Measurements from ENCODE around the gene GORASP2.

GORASP2 gene

DNA sequence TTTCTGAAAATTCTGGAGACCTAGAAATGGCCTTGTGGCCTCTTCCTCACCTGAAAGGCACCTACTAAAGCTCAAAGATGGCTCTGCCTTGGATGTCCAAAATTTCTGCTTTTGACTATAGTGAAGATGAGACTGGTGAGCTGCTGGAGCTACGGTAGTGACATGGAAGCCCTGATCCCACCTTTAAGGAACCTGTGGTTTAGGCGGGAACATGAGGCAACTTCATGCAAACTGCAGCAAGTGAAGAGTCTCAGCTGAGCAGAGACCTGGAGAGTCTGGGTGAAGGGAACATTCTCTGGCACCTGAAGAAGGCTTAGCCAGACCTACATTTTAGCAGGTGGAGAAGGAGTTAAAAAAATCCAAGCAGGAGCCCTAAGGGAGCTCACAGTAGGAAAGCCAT lies 40.0 kb downstream of the GORASP2 start:
- peaks cover 42% of the 10 kb centered on the region for H3K36me3 ChIP-seq (ENCODE audit: control insufficient read depth, insufficient read depth, low read length, severe bottlenecking)
- H3K27me3 ChIP-seq (replicated peaks; ENCODE audit: control insufficient read depth, insufficient read depth, low read length) = no peaks in the 10 kb centered on the region
- no peaks in the 10 kb centered on the region for H3K9me3 ChIP-seq (ENCODE audit: control insufficient read depth, low read length)
- H3K4me3 ChIP-seq (ENCODE audit: low read length) = no peak overlapping the region
- H3K9ac ChIP-seq (ENCODE audit: low read length) = no peak overlapping the region
- peaks cover 19% of the 10 kb centered on the region for H3K4me1 ChIP-seq (ENCODE audit: control insufficient read depth, insufficient read depth, low read length)
- no peak for DNase-seq (ENCODE audit: low read depth)

DNA sequence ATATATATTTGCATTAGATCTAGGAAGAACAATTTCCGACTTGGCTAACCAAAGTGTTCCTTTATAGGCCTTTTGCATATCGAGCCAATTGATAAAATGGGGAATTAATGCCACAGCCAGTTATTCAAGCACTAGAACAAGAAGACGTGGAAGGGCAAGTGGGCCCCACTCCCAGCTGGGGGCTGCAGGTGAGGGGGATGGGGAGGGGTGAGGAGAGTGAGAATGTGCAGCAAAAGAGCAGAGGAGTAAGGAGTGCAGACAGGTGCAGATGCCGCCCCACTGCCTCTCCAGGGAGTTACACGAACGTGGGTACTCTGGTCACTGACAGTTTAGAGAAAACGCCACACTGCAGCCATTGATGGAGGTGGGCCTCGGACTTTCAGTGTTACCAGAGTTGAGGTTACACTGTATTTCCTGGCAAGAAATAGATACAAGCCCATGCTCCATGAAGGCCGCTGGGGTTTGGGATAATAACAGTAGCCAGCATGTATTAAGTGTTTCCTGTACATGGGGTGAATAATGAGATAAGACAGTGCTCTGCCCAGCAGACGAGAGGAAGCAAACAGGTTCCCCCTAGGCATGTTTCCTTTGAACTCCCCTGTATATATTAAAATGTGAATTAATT lies 40.9 kb downstream of the GORASP2 start:
- Histone ChIP-seq H3K36me3 (ENCODE audit: control insufficient read depth, insufficient read depth, low read length, severe bottlenecking) (peaks cover 33% of the 10 kb centered on the region), H3K27me3 (replicated peaks; ENCODE audit: control insufficient read depth, insufficient read depth, low read length) (no peaks in the 10 kb centered on the region), H3K9me3 (ENCODE audit: control insufficient read depth, low read length) (no peaks in the 10 kb centered on the region), H3K9ac (ENCODE audit: low read length) (no peak overlapping the region), H3K4me1 (ENCODE audit: control insufficient read depth, insufficient read depth, low read length) (peaks cover 22% of the 10 kb centered on the region), H3K4me3 (ENCODE audit: low read length) (no peak overlapping the region)
- no peak for DNase-seq (ENCODE audit: low read depth)

DNA sequence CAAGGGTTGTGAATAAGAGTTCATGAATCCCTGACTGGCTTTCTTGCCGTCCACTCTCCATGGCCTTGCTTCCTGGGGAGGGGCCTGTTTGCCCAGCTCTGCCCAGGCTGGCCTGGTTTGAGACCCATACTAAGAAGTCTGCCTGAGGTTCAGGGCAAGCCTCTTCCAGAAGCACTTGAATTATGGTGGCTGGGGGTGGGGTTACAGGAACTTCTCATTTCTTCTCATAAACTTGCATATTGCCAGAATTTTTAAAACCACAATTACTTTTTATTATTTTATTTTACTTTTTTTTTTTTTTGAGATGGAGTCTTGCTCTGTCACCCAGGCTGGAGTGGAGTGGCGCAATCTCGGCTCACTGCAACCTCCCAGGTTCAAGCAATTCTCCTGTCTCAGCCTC lies 42.0 kb downstream of the GORASP2 start:
- Histone ChIP-seq H3K9ac (ENCODE audit: low read length) (no peak overlapping the region), H3K9me3 (ENCODE audit: control insufficient read depth, low read length) (no peaks in the 10 kb centered on the region), H3K4me3 (ENCODE audit: low read length) (no peak overlapping the region), H3K4me1 (ENCODE audit: control insufficient read depth, insufficient read depth, low read length) (peaks cover 22% of the 10 kb centered on the region), H3K36me3 (ENCODE audit: control insufficient read depth, insufficient read depth, low read length, severe bottlenecking) (peaks cover 22% of the 10 kb centered on the region), H3K27me3 (replicated peaks; ENCODE audit: control insufficient read depth, insufficient read depth, low read length) (no peaks in the 10 kb centered on the region)
- DNase-seq (ENCODE audit: low read depth) = no peak

DNA sequence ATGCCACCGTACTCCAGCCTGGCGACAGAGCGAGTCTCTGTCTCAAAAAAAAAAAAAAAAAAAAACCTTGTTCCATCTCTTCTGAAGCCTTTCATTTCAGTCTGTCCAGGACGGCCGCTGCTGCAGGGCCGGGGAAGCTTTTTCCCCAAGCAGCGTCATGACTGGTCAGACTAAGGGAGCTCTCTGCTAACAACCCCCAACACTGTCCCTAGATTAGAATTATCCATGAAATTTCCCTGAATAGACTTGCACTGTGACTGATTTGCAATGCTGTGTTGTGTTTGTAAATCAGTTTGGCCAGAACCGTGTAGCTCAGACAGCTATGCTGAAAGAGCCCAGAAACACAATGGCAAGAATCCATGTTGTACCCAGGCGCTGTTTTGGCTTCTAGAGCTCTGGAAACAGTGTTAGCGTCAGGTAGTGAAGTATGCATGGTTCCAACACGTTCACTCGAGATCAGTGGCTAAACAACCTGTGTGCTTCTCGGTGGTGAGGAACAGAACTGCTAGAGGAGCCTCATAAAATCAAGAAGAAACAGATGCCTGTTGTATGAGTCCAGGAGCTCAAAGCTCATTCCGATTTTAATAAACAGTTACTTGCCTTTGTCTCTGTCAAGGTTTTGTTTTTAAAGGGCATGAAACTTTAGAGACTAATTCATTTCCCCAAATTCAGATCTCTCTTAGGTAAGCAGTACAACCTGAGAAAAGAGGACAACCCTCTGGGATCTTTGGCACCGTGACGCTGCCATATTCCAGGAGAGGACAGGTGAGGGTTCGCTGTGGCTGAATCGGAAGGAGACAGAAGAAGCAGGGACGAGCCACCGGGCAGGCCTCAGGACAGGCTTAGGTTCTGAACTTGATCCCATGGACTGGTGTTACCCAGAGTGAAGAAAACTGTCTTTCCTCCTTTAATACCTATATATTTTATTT lies 43.5 kb downstream of the GORASP2 start:
- Histone ChIP-seq H3K4me3 (ENCODE audit: low read length) (peak overlapping the region; percentile 89), H3K27me3 (replicated peaks; ENCODE audit: control insufficient read depth, insufficient read depth, low read length) (no peaks in the 10 kb centered on the region), H3K9me3 (ENCODE audit: control insufficient read depth, low read length) (no peaks in the 10 kb centered on the region), H3K9ac (ENCODE audit: low read length) (peak overlapping the region; percentile 95), H3K36me3 (ENCODE audit: control insufficient read depth, insufficient read depth, low read length, severe bottlenecking) (peaks cover 8% of the 10 kb centered on the region), H3K4me1 (ENCODE audit: control insufficient read depth, insufficient read depth, low read length) (peaks cover 12% of the 10 kb centered on the region)
- DNase-seq (ENCODE audit: low read depth) = no peak

DNA sequence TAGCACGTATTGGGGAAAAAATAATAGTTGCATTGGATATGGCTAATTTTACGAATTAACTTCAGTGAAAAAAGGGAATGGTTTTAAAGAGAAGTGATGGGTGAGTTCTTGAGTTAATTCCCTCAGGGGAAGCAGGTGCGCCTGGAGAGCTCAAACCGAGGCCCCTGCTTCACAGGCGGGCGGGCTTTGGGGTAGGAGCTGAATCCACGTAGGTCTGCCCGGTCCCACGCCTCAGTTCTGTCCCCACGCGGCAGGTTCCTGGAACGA lies 44.1 kb downstream of the GORASP2 start:
- peak overlapping the region; percentile 95 for H3K9ac ChIP-seq (ENCODE audit: low read length)
- H3K36me3 ChIP-seq (ENCODE audit: control insufficient read depth, insufficient read depth, low read length, severe bottlenecking) = peaks cover 2% of the 10 kb centered on the region
- DNase-seq (ENCODE audit: low read depth) = no peak
- no peaks in the 10 kb centered on the region for H3K27me3 ChIP-seq (replicated peaks; ENCODE audit: control insufficient read depth, insufficient read depth, low read length)
- H3K4me1 ChIP-seq (ENCODE audit: control insufficient read depth, insufficient read depth, low read length) = peaks cover 9% of the 10 kb centered on the region
- H3K9me3 ChIP-seq (ENCODE audit: control insufficient read depth, low read length) = no peaks in the 10 kb centered on the region
- H3K4me3 ChIP-seq (ENCODE audit: low read length) = peak overlapping the region; percentile 89

DNA sequence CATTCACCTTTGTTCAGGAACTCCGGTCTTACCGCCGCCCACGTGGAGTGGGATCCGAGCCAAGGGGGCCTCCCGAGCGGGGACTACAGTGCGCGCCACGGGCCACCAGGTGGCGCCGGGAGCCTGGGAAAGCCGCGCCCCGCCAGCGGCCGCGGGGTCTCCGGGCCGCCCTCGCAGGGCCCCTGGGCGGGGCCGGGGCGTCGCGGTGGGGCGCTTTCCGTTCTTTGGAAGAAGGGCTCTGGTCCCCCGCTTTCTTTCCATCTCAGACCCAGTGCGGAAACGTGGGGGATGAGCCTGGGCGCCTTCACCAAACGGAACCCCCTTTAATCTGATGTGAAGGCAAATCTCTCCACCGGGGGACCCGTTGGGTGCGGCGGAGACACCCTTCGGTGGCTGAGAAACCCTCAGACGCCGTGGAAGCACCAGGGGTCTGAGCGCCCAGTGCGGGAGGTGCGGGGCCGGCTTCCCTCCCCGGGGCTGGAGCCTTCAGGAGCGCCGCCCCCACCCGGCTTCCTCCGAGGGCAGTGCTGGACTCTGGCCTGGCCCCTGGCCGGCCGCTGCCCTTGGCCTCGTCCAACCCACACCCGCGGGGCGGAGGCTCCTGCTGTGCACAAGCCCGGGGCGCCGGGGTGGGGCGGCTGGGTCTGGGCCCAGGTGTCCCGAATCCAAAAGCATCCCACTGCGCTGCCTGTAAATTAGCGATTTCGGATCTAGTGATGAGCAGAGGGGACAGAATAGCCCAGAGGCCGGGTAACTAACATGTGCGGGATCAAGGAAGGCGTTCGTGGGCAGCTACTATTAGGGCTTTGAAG lies 44.6 kb downstream of the GORASP2 start:
- peaks cover under 1% of the 10 kb centered on the region for H3K36me3 ChIP-seq (ENCODE audit: control insufficient read depth, insufficient read depth, low read length, severe bottlenecking)
- H3K27me3 ChIP-seq (replicated peaks; ENCODE audit: control insufficient read depth, insufficient read depth, low read length) = no peaks in the 10 kb centered on the region
- DNase-seq (ENCODE audit: low read depth) = peak; percentile 93
- H3K9ac ChIP-seq (ENCODE audit: low read length) = peak overlapping the region; percentile 95
- H3K9me3 ChIP-seq (ENCODE audit: control insufficient read depth, low read length) = no peaks in the 10 kb centered on the region
- peaks cover 9% of the 10 kb centered on the region for H3K4me1 ChIP-seq (ENCODE audit: control insufficient read depth, insufficient read depth, low read length)
- peak overlapping the region; percentile 89 for H3K4me3 ChIP-seq (ENCODE audit: low read length)

DNA sequence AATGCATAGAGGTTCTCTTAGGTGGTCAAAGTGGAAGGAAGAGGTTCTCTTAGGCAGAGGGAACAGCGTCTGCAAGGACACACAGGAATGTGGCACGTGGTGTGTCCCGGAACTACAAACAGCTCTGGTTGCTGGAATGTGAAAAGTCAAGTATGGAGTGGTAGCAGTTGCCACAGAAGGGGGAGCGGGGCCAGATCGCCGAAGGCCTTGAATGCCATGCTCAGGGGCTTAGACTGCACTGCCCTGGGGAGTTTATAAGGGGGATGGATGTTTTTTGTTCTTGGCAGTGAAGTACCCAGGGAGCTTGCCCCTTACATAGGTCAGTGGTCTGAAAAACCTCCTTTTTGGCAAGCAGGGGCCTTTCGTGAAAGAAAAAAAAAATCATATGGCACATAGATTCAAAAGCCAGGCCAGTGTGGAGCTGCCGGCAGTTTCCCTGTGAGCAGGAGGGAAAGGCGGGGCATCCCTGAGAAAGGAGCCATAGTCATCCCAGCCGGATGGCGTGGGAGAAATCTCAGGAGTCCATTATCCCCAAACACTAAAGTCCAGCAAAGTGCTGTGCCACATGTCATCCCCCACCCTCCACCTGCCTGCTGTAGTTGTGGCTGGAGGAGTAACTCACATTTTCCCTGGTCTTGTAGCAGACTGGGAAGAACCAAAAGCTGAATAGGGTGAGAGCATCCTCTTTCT lies 45.4 kb downstream of the GORASP2 start:
- Histone ChIP-seq H3K9me3 (ENCODE audit: control insufficient read depth, low read length) (no peaks in the 10 kb centered on the region), H3K4me1 (ENCODE audit: control insufficient read depth, insufficient read depth, low read length) (peaks cover 9% of the 10 kb centered on the region), H3K4me3 (ENCODE audit: low read length) (peak overlapping the region; percentile 89), H3K27me3 (replicated peaks; ENCODE audit: control insufficient read depth, insufficient read depth, low read length) (no peaks in the 10 kb centered on the region), H3K9ac (ENCODE audit: low read length) (peak overlapping the region; percentile 95), H3K36me3 (ENCODE audit: control insufficient read depth, insufficient read depth, low read length, severe bottlenecking) (no peaks in the 10 kb centered on the region)
- no peak for DNase-seq (ENCODE audit: low read depth)

DNA sequence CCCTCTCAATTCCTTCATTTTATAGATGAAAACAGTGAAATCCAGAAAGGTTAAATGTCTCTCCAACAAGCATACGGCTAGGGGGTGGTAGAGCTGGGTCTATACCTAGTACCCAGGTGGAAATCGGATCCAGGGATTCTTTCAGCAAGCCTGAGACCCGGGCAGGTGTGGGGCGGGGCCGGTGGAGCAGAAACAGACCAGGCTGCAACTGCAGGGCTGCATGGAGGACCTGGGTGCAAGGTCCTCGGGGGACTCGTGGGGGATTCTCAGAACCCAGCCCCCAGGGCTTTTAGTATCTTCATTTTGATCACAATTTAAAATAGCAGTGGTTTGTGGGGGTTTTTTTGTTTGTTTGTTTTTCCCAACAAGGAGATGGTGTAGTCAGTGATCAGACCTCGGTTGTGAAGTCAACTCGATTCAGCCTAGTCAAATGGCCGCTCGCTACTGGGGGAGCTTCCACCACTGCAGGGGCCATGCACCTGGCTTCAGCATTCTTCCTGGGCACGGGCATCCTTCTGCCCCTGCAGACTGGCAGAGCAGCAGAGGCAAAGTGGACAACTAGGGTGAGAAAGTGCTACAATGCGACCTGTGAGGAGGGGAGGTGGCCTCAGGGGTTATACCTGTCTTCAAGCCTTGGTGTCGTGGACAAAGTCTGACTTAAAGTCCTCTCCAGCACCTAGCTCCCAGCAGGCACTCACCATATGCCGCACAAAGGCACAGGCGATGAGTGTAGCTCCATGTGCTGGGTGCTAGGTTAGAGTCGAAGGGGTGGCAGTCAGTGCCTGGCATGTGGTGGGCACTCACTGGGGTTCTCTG lies 46.3 kb downstream of the GORASP2 start:
- Histone ChIP-seq H3K9ac (ENCODE audit: low read length) (no peak overlapping the region), H3K9me3 (ENCODE audit: control insufficient read depth, low read length) (no peaks in the 10 kb centered on the region), H3K36me3 (ENCODE audit: control insufficient read depth, insufficient read depth, low read length, severe bottlenecking) (no peaks in the 10 kb centered on the region), H3K4me3 (ENCODE audit: low read length) (no peak overlapping the region), H3K4me1 (ENCODE audit: control insufficient read depth, insufficient read depth, low read length) (peaks cover 9% of the 10 kb centered on the region), H3K27me3 (replicated peaks; ENCODE audit: control insufficient read depth, insufficient read depth, low read length) (no peaks in the 10 kb centered on the region)
- DNase-seq (ENCODE audit: low read depth) = no peak

DNA sequence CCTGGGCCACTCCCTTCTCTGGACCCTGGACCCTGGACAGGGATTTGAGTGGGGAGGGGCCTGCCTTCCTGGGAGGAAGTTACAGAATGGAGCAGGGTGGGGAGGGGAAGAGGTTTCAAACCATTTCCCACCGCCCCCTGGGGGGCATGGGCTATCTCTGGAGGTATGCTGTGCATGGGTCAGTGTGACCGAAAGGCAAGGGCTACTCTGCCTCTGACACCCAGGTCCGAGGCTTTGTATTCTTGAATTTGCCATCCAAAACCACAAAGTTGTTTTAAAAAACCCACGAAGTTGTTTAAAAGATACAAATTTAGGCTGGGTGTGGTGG lies 46.9 kb downstream of the GORASP2 start:
- Histone ChIP-seq H3K4me1 (ENCODE audit: control insufficient read depth, insufficient read depth, low read length) (peaks cover 9% of the 10 kb centered on the region), H3K36me3 (ENCODE audit: control insufficient read depth, insufficient read depth, low read length, severe bottlenecking) (no peaks in the 10 kb centered on the region), H3K4me3 (ENCODE audit: low read length) (no peak overlapping the region), H3K27me3 (replicated peaks; ENCODE audit: control insufficient read depth, insufficient read depth, low read length) (no peaks in the 10 kb centered on the region), H3K9me3 (ENCODE audit: control insufficient read depth, low read length) (no peaks in the 10 kb centered on the region), H3K9ac (ENCODE audit: low read length) (no peak overlapping the region)
- no peak for DNase-seq (ENCODE audit: low read depth)

DNA sequence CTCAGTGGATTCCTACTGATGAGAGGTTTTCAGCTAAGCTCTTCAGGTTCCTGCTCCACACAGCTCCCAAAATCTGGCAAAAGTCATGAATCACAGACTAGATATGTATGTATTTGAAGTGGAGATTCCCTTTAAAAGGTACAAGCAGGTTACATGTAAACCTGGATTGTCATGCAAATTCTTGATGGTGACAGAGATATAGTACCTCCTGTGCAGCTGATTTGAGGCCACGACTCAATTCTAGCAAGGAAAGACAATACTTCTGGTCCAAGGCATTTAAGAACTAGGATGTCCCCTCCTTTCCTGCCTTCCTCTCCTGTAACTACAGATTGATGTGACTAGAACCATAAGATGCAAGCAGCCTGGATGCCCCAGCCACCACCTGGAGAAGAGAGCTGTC lies 55.0 kb downstream of the GORASP2 start:
- Histone ChIP-seq H3K9ac (ENCODE audit: low read length) (no peak overlapping the region), H3K4me1 (ENCODE audit: control insufficient read depth, insufficient read depth, low read length) (no peaks in the 10 kb centered on the region), H3K4me3 (ENCODE audit: low read length) (no peak overlapping the region), H3K27me3 (replicated peaks; ENCODE audit: control insufficient read depth, insufficient read depth, low read length) (no peaks in the 10 kb centered on the region), H3K9me3 (ENCODE audit: control insufficient read depth, low read length) (no peaks in the 10 kb centered on the region), H3K36me3 (ENCODE audit: control insufficient read depth, insufficient read depth, low read length, severe bottlenecking) (peaks cover 10% of the 10 kb centered on the region)
- no peak for DNase-seq (ENCODE audit: low read depth)

All from adipocyte (in vitro differentiated cells).